ENCODE data around the gene SLC29A3. TPM values are rescaled to one million over a fixed set of nuclear protein-coding genes. Genes with fewer than 3 reads are reported as not detected.

Gene SLC29A3
- total RNA-seq, 1 experiment from 2014 or later, result 5.2 TPM

GRCh38 chr10:71362141-71362540 is 43.1 kb downstream of the SLC29A3 start:
- H3K36me3 ChIP-seq (replicated peaks; ENCODE audit: control insufficient read depth, insufficient read depth, low read length), result no peaks in the 10 kb centered on the region; the same call in 1 of the 2 replicates
- no peaks in the 10 kb centered on the region for H3K27me3 ChIP-seq (ENCODE audit: control insufficient read depth, insufficient read depth, low read length)
- DNase-seq, result no peak
- H3K4me3 ChIP-seq (ENCODE audit: insufficient read depth, low read depth, low read length), result no peak overlapping the region

- no peak for DNase-seq
- no peaks in the 10 kb centered on the region for H3K27me3 ChIP-seq (ENCODE audit: control insufficient read depth, insufficient read depth, low read length)
- H3K4me3 ChIP-seq (ENCODE audit: insufficient read depth, low read depth, low read length), result no peak overlapping the region
- H3K36me3 ChIP-seq (replicated peaks; ENCODE audit: control insufficient read depth, insufficient read depth, low read length), result no peaks in the 10 kb centered on the region; the same call in 1 of the 2 replicates
Measured at GRCh38 chr10:71363936-71364335, 44.9 kb downstream of the SLC29A3 start.

- H3K4me3 ChIP-seq (ENCODE audit: insufficient read depth, low read depth, low read length), result no peak overlapping the region
Measured at GRCh38 chr10:71365366-71365765, 46.3 kb downstream of the SLC29A3 start.

GRCh38 chr10:71366690-71367089 is 47.6 kb downstream of the SLC29A3 start:
- DNase-seq, result no peak
- no peaks in the 10 kb centered on the region for H3K36me3 ChIP-seq (replicated peaks; ENCODE audit: control insufficient read depth, insufficient read depth, low read length)
- H3K4me3 ChIP-seq (ENCODE audit: insufficient read depth, low read depth, low read length), result no peak overlapping the region
- H3K27me3 ChIP-seq (ENCODE audit: control insufficient read depth, insufficient read depth, low read length), result no peaks in the 10 kb centered on the region

More at GRCh38 chr10:71365366-71365765, 46.3 kb downstream of the SLC29A3 start:
- no peaks in the 10 kb centered on the region; the same call in 1 of the 2 replicates for H3K36me3 ChIP-seq (replicated peaks; ENCODE audit: control insufficient read depth, insufficient read depth, low read length)
- DNase-seq, result no peak
- no peaks in the 10 kb centered on the region for H3K27me3 ChIP-seq (ENCODE audit: control insufficient read depth, insufficient read depth, low read length)

GRCh38 chr10:71367271-71367670 is 48.2 kb downstream of the SLC29A3 start:
- Histone ChIP-seq H3K4me3 (ENCODE audit: insufficient read depth, low read depth, low read length) (no peak overlapping the region), H3K27me3 (ENCODE audit: control insufficient read depth, insufficient read depth, low read length) (no peaks in the 10 kb centered on the region), H3K36me3 (replicated peaks; ENCODE audit: control insufficient read depth, insufficient read depth, low read length) (no peaks in the 10 kb centered on the region)
- DNase-seq, result no peak

GRCh38 chr10:71368176-71368575 is 49.1 kb downstream of the SLC29A3 start:
- H3K27me3 ChIP-seq (ENCODE audit: control insufficient read depth, insufficient read depth, low read length), result no peaks in the 10 kb centered on the region
- H3K4me3 ChIP-seq (ENCODE audit: insufficient read depth, low read depth, low read length), result no peak overlapping the region
- H3K36me3 ChIP-seq (replicated peaks; ENCODE audit: control insufficient read depth, insufficient read depth, low read length), result no peaks in the 10 kb centered on the region
- no peak for DNase-seq

GRCh38 chr10:71368643-71369042 is 49.6 kb downstream of the SLC29A3 start:
- Histone ChIP-seq H3K4me3 (ENCODE audit: insufficient read depth, low read depth, low read length) (no peak overlapping the region), H3K36me3 (replicated peaks; ENCODE audit: control insufficient read depth, insufficient read depth, low read length) (no peaks in the 10 kb centered on the region), H3K27me3 (ENCODE audit: control insufficient read depth, insufficient read depth, low read length) (no peaks in the 10 kb centered on the region)
- no peak for DNase-seq

GRCh38 chr10:71369602-71370001 is 50.5 kb downstream of the SLC29A3 start:
- no peak for DNase-seq
- no peak overlapping the region for H3K4me3 ChIP-seq (ENCODE audit: insufficient read depth, low read depth, low read length)
- no peaks in the 10 kb centered on the region for H3K36me3 ChIP-seq (replicated peaks; ENCODE audit: control insufficient read depth, insufficient read depth, low read length)
- no peaks in the 10 kb centered on the region; the same call in 1 of the 2 replicates for H3K27me3 ChIP-seq (ENCODE audit: control insufficient read depth, insufficient read depth, low read length)

- Histone ChIP-seq H3K4me3 (ENCODE audit: insufficient read depth, low read depth, low read length) (no peak overlapping the region), H3K36me3 (replicated peaks; ENCODE audit: control insufficient read depth, insufficient read depth, low read length) (no peaks in the 10 kb centered on the region), H3K27me3 (ENCODE audit: control insufficient read depth, insufficient read depth, low read length) (no peaks in the 10 kb centered on the region; the same call in 1 of the 2 replicates)
- DNase-seq, result no peak
Measured at GRCh38 chr10:71370031-71370430, 51.0 kb downstream of the SLC29A3 start.

- Histone ChIP-seq H3K36me3 (replicated peaks; ENCODE audit: control insufficient read depth, insufficient read depth, low read length) (no peaks in the 10 kb centered on the region), H3K27me3 (ENCODE audit: control insufficient read depth, insufficient read depth, low read length) (no peaks in the 10 kb centered on the region; the same call in 1 of the 2 replicates), H3K4me3 (ENCODE audit: insufficient read depth, low read depth, low read length) (no peak overlapping the region)
- DNase-seq, result no peak
Measured at GRCh38 chr10:71371750-71372166, 52.7 kb downstream of the SLC29A3 start.

GRCh38 chr10:71372882-71373495 is 53.9 kb downstream of the SLC29A3 start:
- no peaks in the 10 kb centered on the region; the same call in 1 of the 2 replicates for H3K27me3 ChIP-seq (ENCODE audit: control insufficient read depth, insufficient read depth, low read length)
- no peaks in the 10 kb centered on the region for H3K36me3 ChIP-seq (replicated peaks; ENCODE audit: control insufficient read depth, insufficient read depth, low read length)
- H3K4me3 ChIP-seq (ENCODE audit: insufficient read depth, low read depth, low read length), result no peak overlapping the region
- DNase-seq, result no peak

- Histone ChIP-seq H3K27me3 (ENCODE audit: control insufficient read depth, insufficient read depth, low read length) (peaks cover 1% of the 10 kb centered on the region; the same call in 1 of the 2 replicates), H3K36me3 (replicated peaks; ENCODE audit: control insufficient read depth, insufficient read depth, low read length) (no peaks in the 10 kb centered on the region), H3K4me3 (ENCODE audit: insufficient read depth, low read depth, low read length) (no peak overlapping the region)
- no peak for DNase-seq
Measured at GRCh38 chr10:71374481-71375233, 55.6 kb downstream of the SLC29A3 start.

GRCh38 chr10:71375952-71376351 is 56.9 kb downstream of the SLC29A3 start:
- no peaks in the 10 kb centered on the region for H3K36me3 ChIP-seq (replicated peaks; ENCODE audit: control insufficient read depth, insufficient read depth, low read length)
- H3K27me3 ChIP-seq (ENCODE audit: control insufficient read depth, insufficient read depth, low read length), result peaks cover 1% of the 10 kb centered on the region; the same call in 1 of the 2 replicates
- H3K4me3 ChIP-seq (ENCODE audit: insufficient read depth, low read depth, low read length), result no peak overlapping the region
- no peak for DNase-seq

- no peak for DNase-seq
- Histone ChIP-seq H3K27me3 (ENCODE audit: control insufficient read depth, insufficient read depth, low read length) (peaks cover 1% of the 10 kb centered on the region; the same call in 1 of the 2 replicates), H3K36me3 (replicated peaks; ENCODE audit: control insufficient read depth, insufficient read depth, low read length) (no peaks in the 10 kb centered on the region), H3K4me3 (ENCODE audit: insufficient read depth, low read depth, low read length) (no peak overlapping the region)
Measured at GRCh38 chr10:71378336-71379117, 59.5 kb downstream of the SLC29A3 start.

All from H7 (cell line).